Skin epidermis (tissue), 12 donors: ENCODE results near the gene SLC12A7.
"Not testable (repeated sequence)": the region's sequence is repeated elsewhere in the genome, so short reads cannot be mapped to it uniquely, and the experiment has no call there.

Source experiments
- H3K27ac ChIP-seq, 21 experiments: fragments of 200-600 bp; sonication (generic) in 11 of 21; one replicate each; pipeline ENCODE4 v1.5.0; 2020; ENCODE audit warnings: mild to moderate bottlenecking in 3 of 21, inconsistent platforms in 2 of 21, moderate library complexity in 2 of 21
- H3K4me3 ChIP-seq, 7 experiments: fragments of 200-600 bp; sonication (generic) in 2 of 7; one replicate each; pipeline ENCODE4 v1.5.0; 2020; ENCODE audit warnings: inconsistent platforms in 2 of 7, mild to moderate bottlenecking in 2 of 7, moderate library complexity in 1 of 7

Gene SLC12A7

DNA sequence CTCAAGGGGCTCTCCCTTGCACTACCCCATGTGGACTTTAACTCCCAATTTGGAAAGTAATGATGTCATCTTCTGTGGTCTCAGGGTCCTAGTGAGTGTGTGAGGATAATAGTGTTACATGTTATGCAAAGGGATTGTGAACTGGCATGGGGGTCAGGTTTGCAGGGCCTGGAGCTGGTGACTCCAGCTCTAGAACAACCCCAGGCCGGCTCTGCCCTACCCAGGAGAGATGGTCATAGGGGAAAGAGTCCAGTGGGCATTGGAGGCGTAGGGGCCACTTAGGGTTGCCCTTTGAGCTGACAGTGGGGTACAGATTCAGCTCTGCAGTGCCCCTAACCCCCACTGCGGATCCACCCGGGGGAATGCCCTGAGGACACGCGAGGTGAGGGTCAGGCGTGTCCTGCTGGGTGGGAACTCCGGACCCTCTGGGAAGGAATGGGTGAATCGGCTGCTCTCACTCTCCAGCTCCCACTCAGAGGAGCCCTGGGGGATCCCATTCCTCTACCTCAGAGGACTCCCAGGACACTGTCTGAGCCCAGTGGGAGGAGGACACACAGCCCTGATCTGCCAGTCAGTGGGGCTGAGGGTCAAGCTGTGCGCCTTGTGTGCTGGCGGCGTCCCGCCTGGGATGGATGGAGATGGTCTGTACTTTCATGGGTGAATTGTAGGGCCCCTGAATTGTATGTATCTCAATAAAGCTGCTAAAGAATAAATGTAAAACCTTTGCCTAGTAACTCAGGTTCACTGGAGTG lies 105.8 kb downstream of the SLC12A7 start:
- H3K4me3 ChIP-seq = no peak overlapping the region

DNA sequence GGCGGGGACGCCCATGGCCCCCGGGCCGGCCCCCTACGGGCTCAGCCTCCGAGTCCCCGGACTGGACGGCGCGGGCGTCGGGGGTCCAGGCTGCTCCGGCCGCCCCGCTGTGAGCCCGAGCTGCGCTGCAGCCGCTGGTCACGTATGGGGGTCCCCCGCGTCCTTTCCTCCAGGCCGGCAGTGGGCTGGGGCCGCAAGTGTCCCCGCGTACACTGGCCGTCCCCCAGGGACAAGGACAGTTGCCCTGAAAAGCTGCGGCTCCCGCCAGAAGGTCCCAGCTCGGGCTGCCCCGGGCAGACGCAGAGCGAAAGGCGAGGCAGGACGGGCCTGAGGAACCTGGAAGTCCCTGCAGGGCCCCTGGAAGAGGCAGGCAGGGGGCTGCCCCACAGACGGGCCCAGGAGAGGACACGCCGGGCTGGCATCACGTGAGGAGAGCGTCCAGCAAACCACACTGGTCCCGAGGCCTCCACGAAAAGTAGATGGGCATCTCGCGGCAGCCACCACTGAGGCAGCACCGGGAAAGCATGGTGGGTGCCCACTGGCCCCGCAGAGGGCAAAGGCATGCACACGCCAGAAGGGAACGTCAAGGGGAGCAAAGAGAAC lies 106.5 kb downstream of the SLC12A7 start:
- H3K4me3 ChIP-seq = peak overlapping the region; percentile 25 to 60 (median 37)
- peak overlapping the region in 13 of 21 experiments; percentile 6 to 88 (median 69) for H3K27ac ChIP-seq

More for the DNA sequence above, 105.8 kb downstream of the SLC12A7 start:
- no peak overlapping the region for H3K27ac ChIP-seq

DNA sequence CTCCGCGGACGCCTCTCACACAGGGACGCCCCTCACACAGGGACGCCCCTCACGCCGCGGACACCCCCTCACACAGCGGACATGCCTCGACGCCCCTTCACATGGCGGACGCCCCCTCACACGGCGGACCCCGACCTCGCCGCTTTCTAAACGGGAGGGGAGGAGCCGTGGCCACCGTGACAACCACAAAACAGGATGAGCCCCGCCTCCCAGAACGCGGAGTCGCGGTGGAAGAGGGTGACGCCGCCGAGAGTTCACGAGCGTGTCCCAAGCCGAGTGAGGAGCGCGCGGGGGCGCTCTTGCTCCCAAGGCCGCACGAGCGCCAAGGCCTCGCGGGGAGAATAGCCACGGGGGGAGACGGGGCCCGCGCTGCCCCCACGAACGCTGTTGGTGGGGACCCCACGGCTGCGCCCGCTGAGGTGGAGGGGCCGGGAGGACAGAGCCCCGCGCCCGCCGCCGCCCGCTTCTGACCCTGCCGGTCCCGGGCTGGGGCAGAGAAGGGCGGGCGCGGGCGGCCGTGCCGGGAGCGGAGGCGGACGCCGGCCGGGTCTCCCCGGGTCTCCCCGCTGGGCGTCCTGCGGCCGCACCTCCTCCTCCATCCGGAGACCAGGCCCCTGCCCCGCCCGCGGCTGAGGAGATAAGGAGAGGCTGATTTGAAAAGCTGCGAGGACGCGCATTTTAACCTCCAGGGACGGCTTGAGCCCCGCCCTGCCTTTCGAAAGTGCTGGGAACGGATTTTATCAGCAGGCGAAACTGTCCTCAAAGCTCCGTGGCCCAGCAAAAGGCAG lies 107.2 kb downstream of the SLC12A7 start:
- H3K4me3 ChIP-seq = peak overlapping the region; percentile 25 to 60 (median 37)
- H3K27ac ChIP-seq = peak overlapping the region in 15 of 21 experiments; percentile 6 to 88 (median 66)

DNA sequence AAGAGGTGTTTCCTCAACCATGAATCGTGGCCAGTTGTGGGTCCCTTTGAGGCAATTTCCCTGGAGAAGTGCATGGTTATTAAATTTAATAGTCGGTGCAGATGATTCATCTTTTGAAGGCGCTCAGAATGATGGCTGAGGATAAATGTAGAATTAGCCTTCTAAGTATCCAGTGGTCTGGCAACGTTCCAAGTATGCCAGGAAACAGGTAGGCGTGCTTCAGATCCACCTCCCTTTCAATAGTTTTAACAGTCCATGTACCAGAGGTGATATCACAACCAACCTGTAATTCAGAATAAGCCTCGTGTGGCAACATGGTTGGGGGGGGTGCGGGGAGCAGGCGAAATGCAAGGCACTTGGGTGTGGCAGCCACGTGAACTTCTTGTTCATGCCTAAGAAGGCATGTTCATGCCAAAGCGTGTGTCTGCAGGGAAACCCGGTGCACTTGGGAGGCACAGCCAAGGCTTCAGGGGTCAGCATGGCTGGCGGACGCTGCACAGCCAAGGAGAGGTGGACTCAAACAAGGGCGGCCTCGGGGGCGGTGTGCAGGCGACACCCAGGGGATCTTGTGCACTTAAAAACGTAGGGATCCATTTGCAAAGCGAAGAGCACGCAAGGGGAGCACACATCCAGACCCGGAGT lies 108.4 kb downstream of the SLC12A7 start:
- Histone ChIP-seq H3K4me3 (peak overlapping the region in 1 of 7 experiments; percentile 60), H3K27ac (peak overlapping the region in 4 of 21 experiments; percentile 66 to 88 (median 77))

DNA sequence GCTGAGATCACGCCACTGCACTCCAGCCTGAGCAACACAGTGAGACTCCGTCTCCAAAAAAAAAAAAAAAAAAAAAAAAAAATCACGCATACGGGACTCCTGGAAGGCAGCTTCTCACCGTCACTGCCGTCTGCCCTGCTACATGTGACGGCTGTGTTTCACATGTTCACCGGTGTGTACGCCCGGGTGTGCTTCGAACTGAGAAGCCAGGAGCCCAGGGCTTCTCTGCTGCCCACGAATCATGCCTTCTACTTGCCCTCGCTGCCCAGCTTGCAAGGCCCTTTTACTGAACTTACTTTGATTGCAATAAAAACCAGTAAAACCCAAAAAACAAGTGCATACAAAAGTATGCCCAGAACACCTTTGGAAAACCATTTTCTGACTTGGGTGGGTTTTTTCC lies 109.0 kb downstream of the SLC12A7 start:
- H3K27ac ChIP-seq = no peak overlapping the region
- H3K4me3 ChIP-seq = no peak overlapping the region

DNA sequence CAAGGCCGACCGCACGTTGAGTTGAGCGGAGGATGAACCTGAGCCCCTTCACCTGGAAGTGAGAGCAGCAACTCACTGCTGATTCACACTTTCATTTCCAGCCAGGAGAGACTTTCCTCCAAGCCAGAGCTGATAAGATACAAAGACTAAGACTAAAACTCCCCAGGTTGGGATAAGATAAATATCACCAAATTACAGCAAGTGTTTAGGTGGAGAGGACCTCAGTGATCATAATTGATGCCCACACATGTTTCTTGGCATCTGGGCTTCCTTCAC lies 109.7 kb downstream of the SLC12A7 start:
- no peak overlapping the region for H3K4me3 ChIP-seq
- no peak overlapping the region for H3K27ac ChIP-seq

DNA sequence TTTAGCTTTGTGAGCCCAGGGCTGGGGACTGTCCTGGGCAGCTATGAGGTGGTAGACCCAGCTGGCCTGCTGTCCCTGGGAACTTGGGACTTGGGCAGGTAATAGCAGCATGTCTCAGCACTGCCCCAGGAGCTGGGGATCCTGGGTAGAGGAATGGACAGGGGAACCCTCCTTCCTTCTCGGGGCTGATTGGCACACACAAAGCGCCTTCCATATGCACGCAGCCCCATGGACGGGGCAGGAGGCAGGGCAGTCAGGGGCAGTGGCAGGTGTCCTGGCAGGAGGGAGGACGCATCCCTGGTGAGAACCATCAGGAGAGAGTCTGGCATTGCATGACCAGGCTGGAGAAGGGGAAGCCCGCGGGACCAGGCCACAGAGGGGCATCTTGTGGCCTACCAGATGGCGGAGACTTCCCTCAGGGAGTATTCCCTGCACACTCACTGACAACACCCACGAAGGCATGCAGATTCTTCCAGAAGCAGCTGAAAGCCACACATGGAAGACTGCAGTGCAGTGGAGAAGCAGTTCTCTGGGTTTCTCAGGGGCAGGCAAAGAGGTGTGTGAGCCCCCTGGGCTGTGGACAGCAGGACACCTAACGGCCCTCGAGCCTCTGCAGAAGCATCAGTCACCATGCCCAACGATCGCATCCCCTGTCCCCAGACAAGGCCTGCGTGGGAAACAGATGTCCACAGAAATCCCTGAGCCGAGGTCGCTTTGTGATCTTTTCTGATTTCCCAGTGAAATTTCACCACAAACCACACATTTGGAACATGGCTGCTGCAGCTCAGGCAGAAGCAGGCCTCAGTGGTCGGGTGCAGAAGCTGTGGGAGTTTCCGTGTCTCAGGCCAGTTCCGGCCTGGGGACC lies 110.2 kb downstream of the SLC12A7 start:
- Histone ChIP-seq H3K4me3 (no peak overlapping the region), H3K27ac (no peak overlapping the region)

DNA sequence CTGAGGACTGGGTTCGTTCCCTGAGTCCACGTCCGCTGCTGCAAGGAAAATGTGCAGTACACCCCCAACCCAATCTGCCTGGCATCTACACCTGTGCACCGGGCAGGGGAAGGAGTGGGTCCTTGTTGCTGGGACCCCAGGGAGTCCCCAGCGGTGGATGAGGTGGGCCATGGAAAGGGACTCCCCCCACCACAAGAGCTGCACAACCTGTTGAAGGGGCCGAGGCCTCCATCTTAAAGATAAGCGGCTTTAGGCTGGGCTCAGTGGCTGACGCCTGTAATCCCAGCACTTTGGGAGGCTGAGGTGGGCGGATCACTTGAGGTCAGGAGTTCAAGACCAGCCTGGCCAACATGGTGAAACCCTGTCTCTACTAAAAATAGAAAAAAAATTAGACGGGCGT lies 111.0 kb downstream of the SLC12A7 start:
- not testable (repeated sequence) for H3K4me3 ChIP-seq, H3K27ac ChIP-seq
